Aorta (tissue), 5 donors: ENCODE results near the gene KRT75. TPM values are rescaled to one million over a fixed set of nuclear protein-coding genes. Genes with fewer than 3 reads are reported as not detected.

ENCODE experiments used
- ATAC-seq: fragments of 200-7000 bp; cut with Tn5 transposase; one replicate; pipeline ENCODE4 v1.9.1; 2022; ENCODE audit warnings: moderate library complexity; ENCODE audit not compliant: low FRiP score
- DNase-seq, 2 donors: peaks; one replicate each; pipeline ENCODE4 v3.0.0-alpha.2; 2020
- H3K27ac ChIP-seq, 2 donors: one replicate each; pipeline ENCODE4 v1.5.1; 2013; ENCODE audit warnings: low read length in 2 of 2, mild to moderate bottlenecking in 2 of 2, moderate library complexity in 2 of 2, control low read depth in 1 of 2, inconsistent platforms in 1 of 2, low read depth in 1 of 2
- H3K27me3 ChIP-seq, 2 donors: one replicate each; pipeline ENCODE4 v1.6.1; 2013; ENCODE audit warnings: control low read depth in 1 of 2, low read length in 1 of 2, mild to moderate bottlenecking in 1 of 2, moderate library complexity in 1 of 2; ENCODE audit not compliant: insufficient read depth in 2 of 2, control insufficient read depth in 1 of 2
- H3K36me3 ChIP-seq, 2 donors: one replicate each; pipeline ENCODE4 v1.6.1; 2013; ENCODE audit warnings: control low read depth in 1 of 2, low read length in 1 of 2, mild to moderate bottlenecking in 1 of 2; ENCODE audit not compliant: insufficient read depth in 2 of 2, control insufficient read depth in 1 of 2
- H3K4me1 ChIP-seq, 2 donors: one replicate each; pipeline ENCODE4 v1.6.1; 2013; ENCODE audit warnings: low read length in 2 of 2, control low read depth in 1 of 2, mild to moderate bottlenecking in 1 of 2, moderate library complexity in 1 of 2; ENCODE audit not compliant: insufficient read depth in 2 of 2, control insufficient read depth in 1 of 2
- H3K4me3 ChIP-seq, 2 donors: one replicate each; pipeline ENCODE4 v1.5.1; 2013; ENCODE audit warnings: low read length in 2 of 2, control low read depth in 1 of 2, mild to moderate bottlenecking in 1 of 2
- H3K9me3 ChIP-seq: one replicate; pipeline ENCODE4 v1.6.1; 2013; ENCODE audit warnings: mild to moderate bottlenecking, low read length; ENCODE audit not compliant: control insufficient read depth
- WGBS, 2 donors: extraction: QIAGEN DNeasy Blood & Tissue Kit; methylation state at CpG; one replicate each; pipeline ENCODE4 v1.1.7; 2013; 5-methylcytosine and 5-hydroxymethylcytosine counted together
- intact Hi-C, 2 donors: fragments of 100-400 bp; cut with DNase I; formaldehyde crosslinking; loops; one replicate each; pipeline versions ENCODE4 v1.14.2 to v1.15.0; 2022
- polyA plus RNA-seq, 2 donors: library from polyadenylated mRNA; stranded (reverse); fragments of 200-250 nt; gene quantifications; one replicate each; pipeline ENCODE4 v1.2.3, GENCODE V29; 2013
- total RNA-seq, 2 donors: library from RNA; stranded (reverse); fragmentation: NEBNext Ultra II Directional; extraction: Animal tissue kit (Norgen Biotek cat#: 25700); gene quantifications; one replicate each; pipeline ENCODE4 v1.2.1, GENCODE V29; 2021
- donor health status: healthy with polysubstance abuse.
- donor health status: Bipolar disorder and iron deficiency.
- donor health status: DM: no; HTN: no; CAD: no.
- donor health status: DM: no; HTN: no; CAD: no.
- donor health status: DM: yes; HTN: yes; CAD: no.

KRT75 gene
- total and polyA plus RNA-seq, 4 donors = not detected

DNA sequence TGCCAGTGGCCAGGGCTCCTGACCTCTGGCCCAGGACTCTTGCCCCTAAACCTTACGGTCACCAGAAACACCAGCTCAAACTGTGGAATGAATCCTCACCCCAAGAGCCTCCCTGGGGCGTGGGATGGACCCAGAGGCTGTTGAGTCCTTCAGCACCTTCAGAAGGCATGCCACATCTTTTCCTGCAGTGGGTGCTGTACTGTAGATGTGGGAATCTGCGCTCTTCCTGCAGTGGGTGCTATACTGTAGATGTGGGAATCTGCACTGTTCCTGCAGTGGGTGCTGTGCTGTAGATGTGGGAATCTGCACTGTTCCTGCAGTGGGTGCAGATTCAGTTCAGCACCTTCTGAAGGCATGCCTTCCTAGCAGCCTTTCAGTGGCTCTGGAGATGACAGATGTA, 29.2 kb downstream of the KRT75 start:
- Histone ChIP-seq H3K4me3 (no peak overlapping the region), H3K27me3 (no peaks in the 10 kb centered on the region), H3K36me3 (no peaks in the 10 kb centered on the region), H3K4me1 (no peaks in the 10 kb centered on the region), H3K9me3 (no peaks in the 10 kb centered on the region), H3K27ac (no peak overlapping the region)
- intact Hi-C loops = no loop called here
- DNase-seq (peak in 1 of 2 donors; percentile 50), ATAC-seq (no peak)
- 93 to 98% methylated on average over 3 of the region's 3 CpGs for WGBS, 2 donors

DNA sequence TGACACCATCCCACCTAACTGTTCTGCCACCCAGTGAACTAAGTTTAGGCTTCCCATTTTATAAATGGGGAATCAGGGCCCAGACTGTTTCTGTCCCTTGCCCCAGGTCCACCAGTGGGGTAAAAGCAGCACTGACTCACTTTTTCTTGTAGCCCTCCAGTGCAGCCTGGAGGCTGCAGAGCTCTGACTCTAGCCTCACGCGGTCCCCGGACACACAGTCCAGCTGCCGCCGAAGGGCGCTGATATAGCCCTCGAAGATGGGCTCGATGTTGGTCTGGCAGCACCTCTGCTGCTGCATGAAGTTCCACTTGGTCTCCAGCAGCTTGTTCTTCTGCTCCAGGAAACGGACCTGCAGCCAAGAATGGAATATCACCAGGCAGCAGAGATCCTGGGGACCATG, 30.6 kb downstream of the KRT75 start:
- WGBS, 2 donors = 92 to 95% methylated on average over 9 of the region's 9 CpGs
- H3K4me3 ChIP-seq = no peak overlapping the region
- H3K4me1 ChIP-seq = no peaks in the 10 kb centered on the region
- intact Hi-C loops = no loop called here
- no peaks in the 10 kb centered on the region for H3K27me3 ChIP-seq
- H3K9me3 ChIP-seq = no peaks in the 10 kb centered on the region
- DNase-seq (peak in 1 of 2 donors; percentile 59), ATAC-seq (no peak)
- H3K27ac ChIP-seq = no peak overlapping the region
- no peaks in the 10 kb centered on the region for H3K36me3 ChIP-seq

DNA sequence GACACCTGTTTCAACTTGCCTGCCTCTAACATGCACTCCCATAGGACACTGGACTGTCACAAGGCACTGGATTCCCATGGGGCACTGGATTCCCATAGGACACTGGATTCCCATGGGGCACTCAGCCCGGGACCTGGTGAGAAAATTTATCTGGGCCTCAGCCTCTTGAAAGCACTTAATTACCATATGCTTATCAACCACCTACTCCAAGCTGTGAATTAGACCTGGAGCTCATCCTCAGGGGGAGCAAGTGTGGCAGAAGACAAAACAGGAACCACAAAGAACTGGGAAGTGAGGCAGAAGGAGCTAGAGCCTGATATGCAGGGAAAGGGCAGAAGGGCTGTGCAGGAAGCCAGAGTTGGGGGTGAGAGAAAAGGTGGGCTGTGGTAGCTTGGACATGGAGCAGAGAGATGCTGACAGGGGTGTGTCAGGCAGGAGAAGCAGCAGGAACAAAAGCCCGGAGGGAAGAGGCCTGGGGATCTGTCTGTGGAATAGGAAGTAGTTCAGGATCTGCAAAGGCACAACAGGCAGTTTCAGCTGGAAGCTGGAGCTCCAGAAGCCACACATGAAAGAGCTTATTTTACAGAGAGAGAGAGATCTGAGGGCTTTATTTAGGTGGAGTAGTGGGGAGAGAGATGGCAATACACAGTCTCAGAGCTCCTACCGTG, 31.2 kb downstream of the KRT75 start:
- 78% methylated on average over 3 of the region's 3 CpGs for WGBS, 2 donors
- no peak overlapping the region for H3K27ac ChIP-seq
- no peak for ATAC-seq
- intact Hi-C loops = no loop called here
- no peaks in the 10 kb centered on the region for H3K4me1 ChIP-seq
- no peak overlapping the region for H3K4me3 ChIP-seq
- no peaks in the 10 kb centered on the region for H3K27me3 ChIP-seq
- H3K36me3 ChIP-seq = no peaks in the 10 kb centered on the region
- no peaks in the 10 kb centered on the region for H3K9me3 ChIP-seq
- peak in 1 of 2 donors; percentile 44 for DNase-seq

DNA sequence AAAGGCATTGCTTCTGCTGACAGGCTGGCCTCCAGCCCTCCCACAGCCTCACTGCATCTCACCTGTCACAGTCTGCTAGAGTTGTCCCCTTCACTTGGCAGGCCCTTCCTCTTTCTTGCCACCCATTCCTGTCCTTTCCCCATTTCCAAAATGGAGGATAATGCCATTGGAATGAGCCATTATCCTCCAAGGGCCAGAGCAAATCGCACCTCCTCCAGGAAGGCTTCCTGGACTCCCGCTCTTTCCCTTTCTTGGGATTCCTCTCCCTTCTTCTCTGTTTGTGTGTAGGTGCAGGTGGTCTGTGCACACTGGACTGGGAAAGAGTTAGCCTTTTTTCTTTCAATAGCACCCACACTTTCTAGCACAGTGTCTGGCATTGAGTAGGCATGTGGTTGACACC, 31.8 kb downstream of the KRT75 start:
- no peaks in the 10 kb centered on the region for H3K9me3 ChIP-seq
- intact Hi-C loops = no loop called here
- H3K27me3 ChIP-seq = no peaks in the 10 kb centered on the region
- H3K27ac ChIP-seq = no peak overlapping the region
- H3K4me3 ChIP-seq = no peak overlapping the region
- WGBS, 2 donors = 98% methylated on average over 2 of the region's 2 CpGs
- DNase-seq = peak in 1 of 2 donors; percentile 21
- ATAC-seq = no peak
- H3K36me3 ChIP-seq = no peaks in the 10 kb centered on the region
- H3K4me1 ChIP-seq = no peaks in the 10 kb centered on the region

DNA sequence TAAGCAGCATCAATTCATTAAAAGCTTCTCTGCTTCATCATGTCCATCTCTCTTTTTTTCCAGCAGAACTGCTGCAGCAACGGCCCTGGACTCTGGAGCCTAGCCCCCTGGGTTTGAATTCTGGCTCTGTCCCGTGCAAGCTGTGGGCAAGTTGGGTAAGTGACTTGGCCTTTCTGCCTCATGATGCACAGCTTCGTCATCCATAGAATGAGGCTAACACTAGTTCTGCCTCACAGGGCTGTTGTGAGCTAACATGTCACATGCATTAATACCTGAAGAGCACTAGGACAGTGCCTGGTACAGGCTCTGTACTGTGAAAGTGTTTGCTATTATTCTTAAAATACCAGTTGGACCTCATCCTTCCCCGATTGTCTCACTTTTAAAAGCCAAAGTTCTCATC, 32.2 kb downstream of the KRT75 start:
- no peaks in the 10 kb centered on the region for H3K9me3 ChIP-seq
- WGBS, 2 donors = 84 to 91% methylated on average over 4 of the region's 4 CpGs
- no peak overlapping the region for H3K27ac ChIP-seq
- DNase-seq (peak in 1 of 2 donors; percentile 8), ATAC-seq (no peak)
- intact Hi-C loops = no loop called here
- no peak overlapping the region for H3K4me3 ChIP-seq
- H3K36me3 ChIP-seq = no peaks in the 10 kb centered on the region
- no peaks in the 10 kb centered on the region for H3K4me1 ChIP-seq
- H3K27me3 ChIP-seq = no peaks in the 10 kb centered on the region

DNA sequence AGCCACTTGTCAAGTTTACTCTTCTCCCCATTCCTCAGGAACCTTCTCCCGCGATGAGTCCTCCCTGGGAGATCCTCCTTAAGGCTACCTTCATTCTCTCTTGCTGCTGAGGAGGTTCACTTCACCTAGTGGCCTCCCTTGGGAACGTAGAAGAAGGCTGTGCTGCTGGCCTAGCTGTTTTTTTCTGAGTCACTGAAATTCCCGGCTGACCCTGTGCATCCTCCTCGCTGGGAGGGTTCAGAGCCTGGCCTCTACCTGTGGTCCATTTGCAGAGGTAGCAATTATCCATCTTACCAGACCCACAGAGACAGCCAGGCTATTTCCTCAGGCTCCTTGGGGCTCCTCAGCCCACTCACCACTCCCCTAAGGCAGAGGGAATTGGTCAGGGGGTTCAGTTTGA, 32.6 kb downstream of the KRT75 start:
- intact Hi-C loops = no loop called here
- no peak for ATAC-seq
- Histone ChIP-seq H3K4me1 (no peaks in the 10 kb centered on the region), H3K27ac (no peak overlapping the region), H3K9me3 (no peaks in the 10 kb centered on the region), H3K4me3 (no peak overlapping the region), H3K36me3 (no peaks in the 10 kb centered on the region), H3K27me3 (no peaks in the 10 kb centered on the region)
- no peak for DNase-seq
- 88 to 89% methylated on average over 5 of the region's 5 CpGs for WGBS, 2 donors

DNA sequence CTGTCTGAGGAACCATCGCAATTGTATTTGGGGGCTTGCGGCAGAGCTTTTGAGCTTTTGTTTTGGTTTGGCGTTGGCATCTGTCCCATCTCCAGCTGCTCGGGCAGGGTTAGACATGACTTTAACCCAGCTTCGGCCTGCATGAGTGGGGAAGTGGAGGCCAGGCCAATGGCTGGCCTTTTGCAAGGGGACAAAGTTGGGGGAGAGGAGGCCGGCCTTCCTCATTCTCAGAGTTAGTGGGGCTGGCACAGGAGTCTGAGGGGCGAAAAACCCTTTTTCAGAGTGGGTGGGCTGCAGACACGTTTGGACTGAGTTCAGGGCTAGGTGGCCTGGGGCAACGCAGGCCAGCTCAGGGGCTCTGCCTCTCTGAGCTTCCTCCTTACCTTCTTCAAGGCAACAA, 33.3 kb downstream of the KRT75 start:
- intact Hi-C loops = no loop called here
- 87 to 90% methylated on average over 9 of the region's 9 CpGs for WGBS, 2 donors
- H3K9me3 ChIP-seq = no peaks in the 10 kb centered on the region
- peak in 1 of 2 donors; percentile 43 for DNase-seq
- no peaks in the 10 kb centered on the region for H3K4me1 ChIP-seq
- no peaks in the 10 kb centered on the region for H3K27me3 ChIP-seq
- no peak for ATAC-seq
- H3K4me3 ChIP-seq = no peak overlapping the region
- no peak overlapping the region for H3K27ac ChIP-seq
- no peaks in the 10 kb centered on the region for H3K36me3 ChIP-seq

DNA sequence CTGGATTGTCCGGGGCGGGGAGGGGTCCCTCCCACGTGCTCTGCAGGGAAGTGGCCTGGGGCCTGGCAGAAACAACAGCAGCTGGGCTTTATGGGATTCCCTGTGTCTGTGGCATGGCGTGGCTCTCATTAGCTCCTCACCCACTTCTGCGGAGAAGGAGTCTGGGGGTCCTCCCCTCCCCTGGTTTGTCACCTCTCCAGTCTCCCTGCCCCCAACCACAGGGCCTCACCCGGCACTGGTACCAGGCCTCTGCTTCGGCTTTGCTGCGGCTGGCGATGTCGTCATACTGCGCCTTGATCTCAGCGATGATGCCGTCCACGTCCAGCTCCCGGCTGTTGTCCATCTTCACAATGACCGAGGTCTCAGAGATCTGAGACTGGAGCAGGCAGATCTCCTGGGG, 34.4 kb downstream of the KRT75 start:
- ATAC-seq (no peak), DNase-seq (peak in 1 of 2 donors; percentile 62)
- H3K9me3 ChIP-seq = no peaks in the 10 kb centered on the region
- intact Hi-C loops = no loop called here
- no peaks in the 10 kb centered on the region for H3K4me1 ChIP-seq
- no peak overlapping the region for H3K4me3 ChIP-seq
- WGBS, 2 donors = 97 to 98% methylated on average over 15 to 16 of the region's 16 CpGs
- H3K36me3 ChIP-seq = no peaks in the 10 kb centered on the region
- H3K27ac ChIP-seq = no peak overlapping the region
- no peaks in the 10 kb centered on the region for H3K27me3 ChIP-seq

DNA sequence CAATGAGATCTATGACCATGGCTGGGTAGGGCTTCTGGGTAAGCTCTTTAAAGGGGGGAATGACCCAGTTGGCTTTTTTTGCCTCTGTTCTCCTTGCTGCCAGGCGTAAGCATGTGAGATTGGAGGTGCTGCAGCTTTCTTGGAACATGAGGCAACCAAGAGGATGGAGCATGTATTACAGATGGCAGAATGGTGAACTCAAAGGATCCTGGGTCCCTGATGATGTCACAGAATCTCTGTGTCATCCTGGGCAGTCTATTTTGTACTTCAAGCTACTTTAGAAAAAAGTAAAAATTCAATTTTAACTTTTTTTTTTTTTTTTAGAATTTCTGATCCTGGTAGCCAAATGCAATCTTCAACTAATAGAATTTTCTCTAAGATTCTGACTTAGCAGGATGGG, 36.0 kb downstream of the KRT75 start:
- Histone ChIP-seq H3K4me1 (no peaks in the 10 kb centered on the region), H3K27me3 (no peaks in the 10 kb centered on the region), H3K9me3 (no peaks in the 10 kb centered on the region), H3K27ac (no peak overlapping the region), H3K36me3 (no peaks in the 10 kb centered on the region), H3K4me3 (no peak overlapping the region)
- ATAC-seq = no peak
- 90 to 91% methylated on average over 1 of the region's 1 CpG for WGBS, 2 donors
- DNase-seq = peak in 1 of 2 donors; percentile 4
- intact Hi-C loops = no loop called here
